IPS-15b (cell line): Measurements from ENCODE around the gene ZNF483.
"Not testable (repeated sequence)": the region's sequence is repeated elsewhere in the genome, so short reads cannot be mapped to it uniquely, and the experiment has no call there.

Experiments used
- H3K27me3 ChIP-seq: one replicate; pipeline ENCODE4 v1.6.1; 2013; ENCODE audit warnings: low read length; ENCODE audit not compliant: control insufficient read depth, insufficient read depth
- H3K36me3 ChIP-seq: one replicate; pipeline ENCODE4 v1.6.1; 2013; ENCODE audit warnings: low read length; ENCODE audit not compliant: control insufficient read depth, insufficient read depth
- H3K4me1 ChIP-seq: one replicate; pipeline ENCODE4 v1.6.1; 2013; ENCODE audit warnings: mild to moderate bottlenecking, low read length; ENCODE audit not compliant: control insufficient read depth, insufficient read depth
- H3K4me3 ChIP-seq: one replicate; pipeline ENCODE4 v1.5.1; 2013; ENCODE audit warnings: low read depth, low read length
- H3K9ac ChIP-seq: one replicate; pipeline ENCODE4 v1.6.1; 2013; ENCODE audit warnings: low read depth, mild to moderate bottlenecking, low read length
- H3K9me3 ChIP-seq: one replicate; pipeline ENCODE4 v1.6.1; 2013; ENCODE audit warnings: mild to moderate bottlenecking, low read length; ENCODE audit not compliant: control insufficient read depth, insufficient read depth

Gene ZNF483

DNA sequence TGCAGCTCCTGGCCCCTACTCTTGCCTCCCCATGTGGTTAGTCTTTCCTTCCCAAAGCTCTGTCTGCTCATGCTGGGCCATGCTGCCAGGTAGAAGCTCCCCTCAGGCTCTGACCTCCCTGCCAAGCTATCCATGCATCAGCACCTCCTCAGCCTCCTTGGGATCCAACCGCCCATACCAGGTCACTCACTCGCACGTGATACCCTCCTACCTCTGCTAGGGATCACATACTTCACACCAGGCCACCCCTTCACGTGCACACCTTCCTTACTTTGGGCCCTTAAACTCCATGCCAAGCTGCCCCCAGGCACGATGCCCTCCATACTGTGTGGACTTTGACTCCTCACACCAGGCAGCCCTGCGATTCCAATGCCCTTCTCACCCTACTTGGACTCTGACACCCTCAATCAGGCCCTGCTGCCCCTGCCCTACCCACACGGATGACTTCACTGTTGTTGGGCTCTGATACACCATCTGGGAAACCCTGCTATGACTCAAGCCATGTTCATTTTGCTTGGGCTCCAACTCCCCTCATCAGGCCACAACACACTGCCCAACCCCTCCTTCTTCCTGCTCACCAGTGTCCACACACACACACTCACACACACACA is 34.1 kb downstream of the ZNF483 start:
- Histone ChIP-seq H3K4me1 (no peaks in the 10 kb centered on the region), H3K36me3 (peaks cover 4% of the 10 kb centered on the region), H3K9me3 (no peaks in the 10 kb centered on the region), H3K9ac (no peak overlapping the region), H3K4me3 (no peak overlapping the region), H3K27me3 (no peaks in the 10 kb centered on the region)

DNA sequence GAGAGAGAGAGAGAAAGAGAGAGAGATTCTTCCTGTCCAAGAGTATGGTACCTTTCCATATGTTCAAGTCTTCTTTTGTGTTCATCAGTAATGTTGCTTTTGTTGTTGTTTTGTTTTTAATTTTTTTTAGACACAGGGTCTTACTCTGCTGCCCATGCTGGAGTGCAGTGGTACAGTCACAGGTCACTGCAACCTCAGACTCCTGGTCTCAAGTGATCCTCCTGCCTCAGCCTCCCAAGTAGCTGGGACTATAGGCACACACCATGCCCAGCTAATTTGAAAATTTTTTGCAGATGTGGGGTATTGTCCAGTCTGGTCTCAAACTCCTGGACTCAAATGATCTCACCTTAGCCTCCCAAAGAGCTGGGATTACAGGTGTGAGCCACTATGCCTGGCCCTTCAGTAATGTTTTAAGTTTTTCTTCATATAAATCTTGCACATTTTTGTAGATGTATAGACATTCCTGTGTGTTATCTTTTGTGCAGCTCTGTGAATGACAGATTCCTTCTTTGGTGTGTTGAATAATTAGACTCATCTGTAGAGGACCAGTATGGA is 36.3 kb downstream of the ZNF483 start:
- H3K9me3 ChIP-seq = no peaks in the 10 kb centered on the region
- H3K27me3 ChIP-seq = no peaks in the 10 kb centered on the region
- H3K9ac ChIP-seq = no peak overlapping the region
- H3K4me3 ChIP-seq = no peak overlapping the region
- H3K36me3 ChIP-seq = peaks cover 2% of the 10 kb centered on the region
- H3K4me1 ChIP-seq = no peaks in the 10 kb centered on the region

DNA sequence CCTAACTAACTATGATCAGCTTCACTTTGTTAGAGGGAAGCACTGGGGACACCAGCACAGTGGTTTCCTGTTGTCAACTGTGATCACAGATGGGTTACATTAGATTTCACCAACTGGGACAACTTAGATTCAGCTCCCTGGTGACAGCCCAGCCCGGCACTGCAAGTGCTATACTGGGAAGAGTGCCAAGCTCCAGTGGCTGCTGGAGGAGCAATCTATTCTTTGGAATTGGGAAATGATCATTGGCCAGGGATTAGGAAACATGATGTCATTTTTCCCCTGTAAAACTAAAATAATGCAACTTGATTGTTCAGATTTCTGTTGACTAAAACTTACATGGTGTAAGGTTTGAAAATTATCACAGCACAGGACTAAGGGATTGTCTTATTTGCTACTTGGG is 41.3 kb downstream of the ZNF483 start:
- H3K4me3 ChIP-seq = no peak overlapping the region
- no peaks in the 10 kb centered on the region for H3K27me3 ChIP-seq
- H3K36me3 ChIP-seq = peaks cover 29% of the 10 kb centered on the region
- no peaks in the 10 kb centered on the region for H3K4me1 ChIP-seq
- no peaks in the 10 kb centered on the region for H3K9me3 ChIP-seq
- no peak overlapping the region for H3K9ac ChIP-seq

DNA sequence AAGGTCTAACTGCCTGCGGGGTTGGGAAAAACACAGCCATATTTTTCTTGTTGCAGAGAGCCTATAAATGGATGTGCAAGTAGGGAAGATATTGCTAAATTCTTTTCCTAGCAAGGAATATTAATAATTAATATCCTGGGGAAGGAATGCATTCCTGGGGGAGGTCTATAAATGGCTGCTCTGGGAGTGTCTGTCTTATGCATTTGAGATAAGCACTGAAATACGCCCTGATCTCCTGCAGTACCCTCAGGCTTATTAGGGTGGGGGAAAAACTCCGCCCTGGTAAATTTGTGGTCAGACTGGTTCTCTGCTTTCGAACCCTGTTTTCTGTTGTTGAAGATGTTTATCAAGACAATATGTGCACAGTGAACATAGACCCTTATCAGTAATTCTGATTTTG is 43.1 kb downstream of the ZNF483 start:
- not testable (repeated sequence) for H3K27me3 ChIP-seq, H3K9ac ChIP-seq, H3K4me1 ChIP-seq, H3K4me3 ChIP-seq, H3K9me3 ChIP-seq
- peaks cover 31% of the 10 kb centered on the region for H3K36me3 ChIP-seq

DNA sequence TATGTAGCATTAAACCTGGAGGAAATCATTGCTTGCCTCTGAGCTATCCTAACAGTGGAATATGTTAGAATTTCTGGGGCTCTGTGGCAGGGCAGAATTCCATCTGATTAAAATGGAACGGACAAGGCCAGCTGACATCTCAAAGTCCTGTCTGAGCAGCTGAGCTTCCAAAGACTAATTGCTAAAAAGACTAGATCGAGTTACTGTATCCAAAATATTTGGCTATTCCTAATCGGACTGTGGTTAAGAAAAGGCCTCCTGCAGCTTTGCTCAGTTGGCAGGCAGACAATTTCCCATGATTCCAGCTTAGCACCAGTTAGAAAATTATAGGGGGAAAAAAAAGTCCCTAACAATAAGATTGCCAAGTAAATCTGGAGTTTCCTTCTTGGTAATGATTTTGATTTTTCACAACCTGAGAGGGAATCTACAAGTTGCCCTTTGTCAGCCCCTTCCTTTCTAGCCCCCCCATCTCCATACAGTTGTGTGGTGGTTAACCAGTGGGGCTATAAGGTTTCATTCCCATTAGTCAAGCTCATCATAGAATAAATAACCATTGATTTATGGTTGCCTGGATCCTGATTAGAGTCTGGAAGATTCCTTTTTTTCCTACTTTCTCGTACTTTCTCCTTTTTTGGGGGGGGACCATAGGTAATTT is 48.1 kb downstream of the ZNF483 start:
- no peak overlapping the region for H3K4me3 ChIP-seq
- H3K36me3 ChIP-seq = peaks cover 38% of the 10 kb centered on the region
- H3K4me1 ChIP-seq = no peaks in the 10 kb centered on the region
- no peaks in the 10 kb centered on the region for H3K27me3 ChIP-seq
- no peaks in the 10 kb centered on the region for H3K9me3 ChIP-seq
- H3K9ac ChIP-seq = no peak overlapping the region

DNA sequence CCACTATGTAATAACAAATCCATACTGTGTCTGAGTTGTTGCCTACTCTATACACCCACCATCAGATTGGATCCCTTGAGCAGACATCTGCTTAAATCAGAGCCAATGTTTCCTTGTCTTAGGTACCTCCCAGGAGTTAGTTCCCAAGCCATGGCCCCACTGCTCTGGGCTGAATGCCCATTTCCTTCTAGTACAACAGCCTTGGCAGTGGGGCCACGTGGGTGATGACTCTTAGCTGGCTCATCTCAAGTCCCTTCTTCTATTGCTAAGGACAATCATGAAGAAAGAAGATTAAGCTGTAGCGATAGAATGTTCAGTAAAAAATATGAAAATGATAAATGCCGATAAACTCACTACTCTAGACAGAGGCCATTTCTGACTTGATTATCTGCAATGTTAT is 57.9 kb downstream of the ZNF483 start:
- no peak overlapping the region for H3K4me3 ChIP-seq
- H3K9me3 ChIP-seq = no peaks in the 10 kb centered on the region
- H3K9ac ChIP-seq = no peak overlapping the region
- no peaks in the 10 kb centered on the region for H3K27me3 ChIP-seq
- H3K4me1 ChIP-seq = no peaks in the 10 kb centered on the region
- H3K36me3 ChIP-seq = peaks cover 33% of the 10 kb centered on the region

DNA sequence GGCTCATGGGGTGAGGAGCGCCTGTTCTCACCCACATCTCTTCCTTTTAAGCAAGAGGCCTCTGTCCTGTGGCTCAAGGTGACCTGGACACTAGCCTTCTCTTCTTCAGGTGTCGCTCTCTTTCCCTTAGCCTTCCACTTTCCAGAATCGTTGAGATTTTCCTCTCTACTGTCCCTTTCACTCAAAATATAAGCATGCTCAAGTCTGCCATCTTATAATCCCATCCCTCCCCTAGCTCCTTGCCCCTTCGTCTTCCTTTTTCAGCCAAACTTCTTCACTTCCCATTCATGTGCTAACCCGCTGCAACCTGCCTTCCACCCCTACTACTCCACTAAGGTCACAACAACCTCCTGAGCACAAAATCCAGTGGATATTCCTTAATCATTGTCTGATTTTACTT is 61.4 kb downstream of the ZNF483 start:
- no peak overlapping the region for H3K9ac ChIP-seq
- H3K36me3 ChIP-seq = peaks cover 23% of the 10 kb centered on the region
- no peaks in the 10 kb centered on the region for H3K9me3 ChIP-seq
- H3K4me1 ChIP-seq = no peaks in the 10 kb centered on the region
- no peaks in the 10 kb centered on the region for H3K27me3 ChIP-seq
- no peak overlapping the region for H3K4me3 ChIP-seq

DNA sequence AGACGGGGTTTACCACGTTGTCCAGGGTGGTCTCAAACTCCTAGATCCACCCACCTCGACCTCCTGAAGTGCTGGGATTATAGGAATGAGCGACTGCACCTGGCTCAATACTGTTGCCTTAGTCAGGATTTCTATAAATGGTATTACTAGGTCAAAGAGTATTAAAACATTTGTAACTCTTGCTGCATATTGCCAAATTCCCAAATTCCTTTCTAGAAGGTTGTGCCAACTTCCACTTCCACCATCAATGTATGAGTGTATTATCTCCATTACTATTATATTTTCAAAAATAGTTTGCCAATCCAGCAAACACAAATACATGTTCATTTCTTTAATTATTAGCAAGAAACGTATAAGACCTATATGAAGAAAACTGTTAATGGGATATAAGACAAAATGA is 63.9 kb downstream of the ZNF483 start:
- Histone ChIP-seq H3K9ac (no peak overlapping the region), H3K4me3 (no peak overlapping the region), H3K36me3 (peaks cover 15% of the 10 kb centered on the region), H3K9me3 (no peaks in the 10 kb centered on the region), H3K27me3 (no peaks in the 10 kb centered on the region), H3K4me1 (no peaks in the 10 kb centered on the region)

DNA sequence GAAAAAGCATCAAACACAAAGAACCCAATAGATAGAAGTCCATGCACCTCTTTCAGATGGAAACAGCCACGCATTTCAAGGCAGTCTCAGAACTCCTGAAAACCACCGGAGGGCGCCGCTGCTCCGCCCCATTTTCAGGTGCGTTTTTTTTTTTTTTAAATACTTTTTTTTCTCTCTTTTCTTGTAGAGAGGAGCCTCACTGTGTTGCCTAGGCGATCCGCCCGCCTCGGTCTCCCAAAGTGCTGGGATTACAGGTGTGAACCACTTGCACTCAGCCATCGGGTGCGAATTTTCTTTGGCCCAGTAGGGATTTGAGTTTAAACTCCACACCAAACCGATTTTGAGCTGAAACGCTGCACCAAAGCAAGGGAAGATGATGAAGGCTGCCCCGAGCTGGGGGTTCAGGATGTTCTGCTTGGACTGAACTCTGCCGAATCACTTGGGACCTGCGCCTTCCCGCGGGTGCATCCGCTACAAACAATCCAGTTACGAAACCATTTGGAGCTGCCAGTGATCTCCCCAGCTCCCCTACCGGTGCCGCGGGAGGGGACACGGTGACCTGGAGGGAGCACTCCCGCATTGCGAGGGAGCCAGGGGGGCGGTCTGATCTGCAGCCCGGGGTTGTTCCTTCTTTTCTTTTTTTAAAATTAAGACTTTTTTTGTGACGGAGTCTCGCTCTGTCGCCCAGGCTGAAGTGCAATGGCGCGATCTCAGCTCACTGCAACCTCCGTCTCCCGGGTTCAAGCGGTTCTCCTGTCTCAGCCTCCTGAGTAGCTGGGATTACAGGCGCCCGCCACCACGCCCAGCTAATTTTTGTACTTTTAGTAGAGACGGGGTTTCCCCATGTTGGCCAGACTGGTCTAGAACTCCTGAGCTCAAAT is 73.1 kb downstream of the ZNF483 start:
- H3K4me1 ChIP-seq = no peaks in the 10 kb centered on the region
- peaks cover 13% of the 10 kb centered on the region for H3K27me3 ChIP-seq
- peaks cover 6% of the 10 kb centered on the region for H3K36me3 ChIP-seq
- H3K4me3 ChIP-seq = peak overlapping the region; percentile 66
- peak overlapping the region; percentile 62 for H3K9ac ChIP-seq
- H3K9me3 ChIP-seq = no peaks in the 10 kb centered on the region

DNA sequence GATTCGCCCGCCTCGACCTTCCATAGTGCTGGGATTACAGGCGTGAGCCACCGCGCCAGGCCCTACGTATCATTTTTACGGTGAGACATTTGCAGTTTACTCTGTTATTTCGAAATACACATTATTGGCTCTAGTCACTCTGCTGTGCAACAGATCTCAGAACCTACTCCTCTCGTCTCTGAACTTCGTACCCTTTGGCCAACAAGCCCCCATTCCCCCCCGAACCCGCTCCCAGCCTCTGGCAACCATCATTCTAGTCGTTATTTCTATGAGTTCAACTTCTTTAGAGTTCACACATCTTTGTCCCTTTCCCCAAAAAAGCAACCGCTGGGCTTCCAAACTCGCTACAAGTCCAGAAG is 73.7 kb downstream of the ZNF483 start:
- H3K4me1 ChIP-seq = no peaks in the 10 kb centered on the region
- H3K4me3 ChIP-seq = peak overlapping the region; percentile 66
- H3K9ac ChIP-seq = no peak overlapping the region
- no peaks in the 10 kb centered on the region for H3K9me3 ChIP-seq
- peaks cover 6% of the 10 kb centered on the region for H3K36me3 ChIP-seq
- peaks cover 13% of the 10 kb centered on the region for H3K27me3 ChIP-seq

DNA sequence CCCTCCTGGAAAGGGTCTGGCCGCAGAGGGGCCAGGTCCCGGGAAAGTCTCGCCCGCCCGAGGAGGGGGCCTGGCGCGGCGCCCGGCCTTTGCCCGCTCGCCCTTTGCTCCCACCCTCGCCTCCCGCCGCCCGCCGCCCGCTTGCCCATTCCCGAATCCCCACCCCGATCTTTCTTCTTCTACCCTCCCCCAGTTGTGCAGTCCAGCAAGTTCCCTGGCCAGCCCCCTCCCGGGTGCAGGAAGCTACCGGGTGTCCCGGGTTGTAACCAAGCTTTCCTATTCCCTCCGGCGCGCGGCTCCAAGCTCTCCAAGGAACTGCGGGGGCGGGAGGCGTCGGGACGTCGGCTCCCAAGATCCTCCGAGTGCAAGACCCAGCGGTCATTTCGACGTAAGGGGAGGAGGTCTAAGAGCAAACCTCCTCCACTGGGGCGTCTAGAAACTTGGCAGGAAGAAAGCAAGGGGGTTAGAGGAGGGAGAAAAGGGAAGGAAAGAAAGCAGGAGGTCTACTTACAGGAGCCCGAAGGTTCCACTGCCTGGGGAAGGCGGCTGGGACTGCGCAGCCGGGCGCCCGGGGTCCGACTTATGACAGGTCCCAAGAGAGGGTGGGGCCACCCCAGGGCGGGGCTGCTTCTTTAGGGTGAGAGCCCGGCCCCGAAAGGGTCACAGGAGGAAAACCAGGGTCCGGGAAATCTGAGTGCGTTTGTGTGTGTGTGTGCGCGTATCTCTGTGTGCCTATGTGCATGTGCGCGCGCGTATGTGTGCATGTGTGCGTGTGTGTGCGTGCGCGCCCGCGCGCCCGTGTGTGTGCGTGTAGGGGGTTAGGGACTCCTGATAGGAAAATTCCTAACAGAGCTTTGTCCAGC is 74.3 kb downstream of the ZNF483 start, which contains the start of gene PTGR1:
Gene PTGR1, minus strand, starts transcription at position 556 of the 863 bp plus-strand sequence. CDS start 2,225 bp downstream, outside the sequence.
- no peaks in the 10 kb centered on the region for H3K4me1 ChIP-seq
- no peaks in the 10 kb centered on the region for H3K9me3 ChIP-seq
- H3K4me3 ChIP-seq = peak within 1 kb of the TSS; percentile 66
- H3K9ac ChIP-seq = peak within 1 kb of the TSS; percentile 58
- H3K27me3 ChIP-seq = peaks cover 13% of the 10 kb centered on the region
- peaks cover 6% of the 10 kb centered on the region for H3K36me3 ChIP-seq
